HCT116 (cell line): ENCODE data around the gene POP4. TPM values are rescaled to one million over a fixed set of nuclear protein-coding genes. Genes with fewer than 3 reads are reported as not detected.

Source experiments
- ATAC-seq: fragments of 200-7000 bp; cut with Tn5 transposase; 2 replicates; pipeline ENCODE4 v1.9.1; 2020; ENCODE audit warnings: mild to moderate bottlenecking, moderate library complexity
- BruUV-seq: library from RNA; stranded (reverse); fragments of 400-500 nt; replicated peaks from 2 replicates; lab custom pipeline; 2021; lab: Mats Ljungman, UMichigan
- CTCF ChIA-PET: fragments of 300-600 bp; sonication (Branson Sonifier 250); formaldehyde crosslinking; loops from one replicate; lab custom pipeline; 2021; ENCODE audit warnings: antibody characterized with exemption; lab: Charles Lee
- POLR2A ChIA-PET: fragments of 300-600, 350-600 bp; sonication (Branson Sonifier 250); formaldehyde crosslinking; loops from one replicate; lab custom pipeline; 2021; ENCODE audit warnings: antibody characterized with exemption; lab: Charles Lee
- RAD21 ChIA-PET, 2 experiments: fragments of 300-600 bp; sonication (Branson Sonifier 250); formaldehyde crosslinking; loops; one replicate each; lab custom pipeline; 2023; ENCODE audit warnings: low total read pairs in 2 of 2; ENCODE audit not compliant: uncharacterized antibody in 2 of 2, unreplicated experiment in 2 of 2, low non-redundant PET in 1 of 2; lab: Charles Lee
- DNase-seq: peaks from one replicate; pipeline ENCODE4 v3.0.0-alpha.2; 2010; ENCODE audit warnings: low read depth, low spot score
- H2AFZ ChIP-seq: fragments of 200-600 bp; shearing (Covaris generic), sonication (generic); 2 replicates; pipeline ENCODE4 v1.6.1; 2017; ENCODE audit warnings: low read depth, mixed run types, mixed read lengths, antibody characterized with exemption, low read length; ENCODE audit not compliant: poor library complexity, severe bottlenecking
- H3K27ac ChIP-seq: 2 replicates; pipeline ENCODE4 v1.5.1; 2012; ENCODE audit warnings: low read depth, low read length
- H3K27me3 ChIP-seq: fragments of 200-600 bp; sonication (generic); 2 replicates; pipeline ENCODE4 v1.6.1; 2016; ENCODE audit warnings: mixed run types, low read length, mixed read lengths; ENCODE audit not compliant: insufficient read depth
- H3K36me3 ChIP-seq, 2 experiments: fragments of 200-500 bp in 1 of 2; fragments of 200-600 bp in 1 of 2; sonication (Bioruptor generic) in 1 of 2; sonication (generic) in 1 of 2; 2 replicates each; pipeline versions ENCODE4 v1.5.1 to v1.6.1; 2014 to 2016; ENCODE audit warnings: low read length in 2 of 2, inconsistent platforms in 1 of 2, mixed read lengths in 1 of 2, mixed run types in 1 of 2; ENCODE audit not compliant: insufficient read depth in 2 of 2, control insufficient read depth in 1 of 2
- H3K4me1 ChIP-seq, 2 experiments: fragments of 200-600 bp in 1 of 2; sonication (generic) in 1 of 2; 2 replicates each; pipeline versions ENCODE4 v1.5.1 to v1.6.1; 2012 to 2017; ENCODE audit warnings: low read length in 2 of 2, inconsistent platforms in 1 of 2, mild to moderate bottlenecking in 1 of 2, mixed read lengths in 1 of 2, mixed run types in 1 of 2, moderate library complexity in 1 of 2; ENCODE audit not compliant: insufficient read depth in 2 of 2, control insufficient read depth in 1 of 2
- H3K4me2 ChIP-seq: fragments of 200-600 bp; sonication (generic); 2 replicates; pipeline ENCODE4 v1.6.1; 2017; ENCODE audit warnings: mixed run types, low read length, mixed read lengths
- H3K4me3 ChIP-seq, 2 experiments: fragments of 200-600 bp in 1 of 2; sonication (generic) in 1 of 2; replicated peaks in 1 of 2; 2 replicates each; pipeline ENCODE4 v1.5.1; 2011 to 2016; ENCODE audit warnings: low read length in 2 of 2, control low read depth in 1 of 2, low read depth in 1 of 2, mild to moderate bottlenecking in 1 of 2, mixed read lengths in 1 of 2, mixed run types in 1 of 2
- H3K79me2 ChIP-seq: fragments of 200-600 bp; sonication (generic); 2 replicates; pipeline ENCODE4 v1.6.1; 2017; ENCODE audit warnings: mild to moderate bottlenecking, mixed run types, low read length, moderate library complexity, mixed read lengths; ENCODE audit not compliant: insufficient read depth
- H3K9ac ChIP-seq: fragments of 200-600 bp; sonication (generic); 2 replicates; pipeline ENCODE4 v1.6.1; 2016; ENCODE audit warnings: low read length, mixed read lengths
- H3K9me2 ChIP-seq: fragments of 200-600 bp; sonication (generic), shearing (Covaris generic); 2 replicates; pipeline ENCODE4 v1.6.1; 2017; ENCODE audit warnings: mixed run types, mild to moderate bottlenecking, moderate library complexity; ENCODE audit not compliant: insufficient read depth
- H3K9me3 ChIP-seq, 2 experiments: fragments of 200-500 bp in 1 of 2; fragments of 200-600 bp in 1 of 2; sonication (Bioruptor generic) in 1 of 2; sonication (generic) in 1 of 2; 2 replicates each; pipeline ENCODE4 v1.6.1; 2014 to 2017; ENCODE audit warnings: low read length in 2 of 2, mixed read lengths in 2 of 2, inconsistent platforms in 1 of 2, low read depth in 1 of 2, mild to moderate bottlenecking in 1 of 2, mixed run types in 1 of 2, moderate library complexity in 1 of 2; ENCODE audit not compliant: control insufficient read depth in 1 of 2, insufficient read depth in 1 of 2
- H4K20me1 ChIP-seq: fragments of 200-600 bp; sonication (generic), shearing (Covaris generic); 2 replicates; pipeline ENCODE4 v1.6.1; 2017; ENCODE audit warnings: mixed run types, mild to moderate bottlenecking, moderate library complexity; ENCODE audit not compliant: insufficient read depth
- CTCF ChIP-seq, 3 experiments: fragments of 200-600 bp in 1 of 3; sonication (generic) in 1 of 3; IDR thresholded peaks in 2 of 3; conservative IDR thresholded peaks in 1 of 3; 2 replicates each; pipeline ENCODE4 v1.5.1; 2012 to 2017; ENCODE audit warnings: low read depth in 2 of 3, low read length in 2 of 3, antibody characterized with exemption in 1 of 3, borderline replicate concordance in 1 of 3, control low read depth in 1 of 3, mild to moderate bottlenecking in 1 of 3, mixed read lengths in 1 of 3, mixed run types in 1 of 3, moderate library complexity in 1 of 3; ENCODE audit not compliant: insufficient read depth in 1 of 3
- POLR2A ChIP-seq: IDR thresholded peaks from 2 replicates; pipeline ENCODE4 v1.7.0; 2011; ENCODE audit warnings: borderline replicate concordance; ENCODE audit not compliant: insufficient read depth, insufficient read length; ENCODE audit errors: extremely low read depth
- REST ChIP-seq: IDR thresholded peaks from 2 replicates; pipeline ENCODE4 v1.6.1; 2012; ENCODE audit warnings: low read depth
- SIN3A ChIP-seq: IDR thresholded peaks from 2 replicates; pipeline ENCODE4 v1.6.1; 2012; ENCODE audit warnings: low read depth
- intact Hi-C: fragments of 100-400 bp; cut with micrococcal nuclease; formaldehyde crosslinking; loops from 2 replicates; pipeline ENCODE4 v1.10.0; 2022
- total RNA-seq: library from RNA; stranded (reverse); gene quantifications from one replicate; pipeline ENCODE4 v1.2.1, GENCODE V29; 2021; ENCODE audit not compliant: unreplicated experiment

Gene POP4
- total RNA-seq, 1 experiment from 2014 or later: 61.2 TPM

GRCh38 chr19:29618871-29619270, 12.8 kb downstream of the POP4 start:
- no peaks in the 10 kb centered on the region for H3K79me2 ChIP-seq
- no peaks in the 10 kb centered on the region for H3K27me3 ChIP-seq
- no TSS peak for BruUV-seq
- H3K9me3 ChIP-seq: no peaks in the 10 kb centered on the region
- H3K9me2 ChIP-seq: no peaks in the 10 kb centered on the region
- H2AFZ ChIP-seq: no peak overlapping the region
- ChIA-PET POLR2A (no interaction called here), CTCF (no interaction called here), RAD21 (no interaction called here)
- ATAC-seq (no peak), DNase-seq (no peak)
- H3K4me3 ChIP-seq: no peak overlapping the region
- no peak overlapping the region for H3K27ac ChIP-seq
- peaks cover 0 to 8% of the 10 kb centered on the region in 2 experiments; a peak in 1 of 4 replicates for H3K36me3 ChIP-seq
- no peak overlapping the region for H3K4me2 ChIP-seq
- H3K9ac ChIP-seq: no peak overlapping the region
- intact Hi-C loops: no loop called here
- no peaks in the 10 kb centered on the region for H4K20me1 ChIP-seq
- TF ChIP-seq POLR2A (no peak), SIN3A (no peak), CTCF (IDR thresholded peaks at IDR 0.05 in 2 of 3, conservative IDR thresholded peaks at IDR 0.05 in 1 of 3; ENCODE audit: borderline replicate concordance in 1 of 3, insufficient read depth in 1 of 3, low read depth in 2 of 3, low read length in 2 of 3) (no peak), REST (no peak)
- H3K4me1 ChIP-seq: no peaks in the 10 kb centered on the region
